ENCODE measurements around the gene VPS13D. TPM values are rescaled to one million over a fixed set of nuclear protein-coding genes. Genes with fewer than 3 reads are reported as not detected.

VPS13D gene
- total RNA-seq, 6 experiments from 2014 or later = 25.9 to 36.9 (median 30.8) TPM

GRCh38 chr1:12383001-12383400, 153.2 kb downstream of the VPS13D start:
- 100% methylated on average over 1 of the region's 1 CpG for WGBS (ENCODE audit: insufficient coverage, low coverage, low lambda C conversion rate, missing lambda C conversion rate)
- H3K27me3 ChIP-seq = no peaks in the 10 kb centered on the region
- H3K27ac ChIP-seq = no peak overlapping the region
- DNase-seq (no peak), ATAC-seq (no peak)
- peaks cover 3 to 22% (median 20%) of the 10 kb centered on the region in 4 donors for H3K36me3 ChIP-seq
- no peak overlapping the region for H3K4me3 ChIP-seq
- intact Hi-C loops (cut with DNase I) = no loop called here
- TF ChIP-seq POLR2A (IDR thresholded peaks at IDR 0.05) = no peak
- TF ChIP-seq, protein P1, sequence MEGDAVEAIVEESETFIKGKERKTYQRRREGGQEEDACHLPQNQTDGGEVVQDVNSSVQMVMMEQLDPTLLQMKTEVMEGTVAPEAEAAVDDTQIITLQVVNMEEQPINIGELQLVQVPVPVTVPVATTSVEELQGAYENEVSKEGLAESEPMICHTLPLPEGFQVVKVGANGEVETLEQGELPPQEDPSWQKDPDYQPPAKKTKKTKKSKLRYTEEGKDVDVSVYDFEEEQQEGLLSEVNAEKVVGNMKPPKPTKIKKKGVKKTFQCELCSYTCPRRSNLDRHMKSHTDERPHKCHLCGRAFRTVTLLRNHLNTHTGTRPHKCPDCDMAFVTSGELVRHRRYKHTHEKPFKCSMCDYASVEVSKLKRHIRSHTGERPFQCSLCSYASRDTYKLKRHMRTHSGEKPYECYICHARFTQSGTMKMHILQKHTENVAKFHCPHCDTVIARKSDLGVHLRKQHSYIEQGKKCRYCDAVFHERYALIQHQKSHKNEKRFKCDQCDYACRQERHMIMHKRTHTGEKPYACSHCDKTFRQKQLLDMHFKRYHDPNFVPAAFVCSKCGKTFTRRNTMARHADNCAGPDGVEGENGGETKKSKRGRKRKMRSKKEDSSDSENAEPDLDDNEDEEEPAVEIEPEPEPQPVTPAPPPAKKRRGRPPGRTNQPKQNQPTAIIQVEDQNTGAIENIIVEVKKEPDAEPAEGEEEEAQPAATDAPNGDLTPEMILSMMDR (IDR thresholded peaks at IDR 0.05) = no peak
- no peaks in the 10 kb centered on the region for H3K9me3 ChIP-seq
- H3K4me1 ChIP-seq = peaks cover 0 to 18% (median 9%) of the 10 kb centered on the region in 4 donors

DNA sequence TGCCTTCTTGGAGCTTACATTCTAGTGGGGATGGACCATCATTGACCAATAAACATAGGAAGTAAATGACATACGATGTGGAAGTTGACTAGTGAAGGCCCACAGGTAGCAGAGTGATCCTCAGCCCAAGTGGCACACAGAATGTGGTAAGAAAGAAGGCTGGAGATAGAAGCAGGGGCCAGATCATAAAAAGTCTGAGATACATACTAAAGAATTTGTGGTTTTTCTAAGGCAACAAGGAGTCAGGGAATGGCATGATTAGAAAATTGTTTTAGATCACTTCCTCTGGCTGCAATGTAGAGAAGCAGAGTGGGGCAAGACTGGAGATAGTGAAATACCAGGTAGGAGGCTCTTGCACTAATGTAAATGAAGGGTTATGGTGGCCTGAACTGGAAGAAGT, 154.0 kb downstream of the VPS13D start:
- WGBS (ENCODE audit: insufficient coverage, low coverage, low lambda C conversion rate, missing lambda C conversion rate) = 100% methylated on average over 1 of the region's 1 CpG
- no peak for ATAC-seq
- H3K36me3 ChIP-seq = peaks cover 0 to 23% (median 14%) of the 10 kb centered on the region in 4 donors

DNA sequence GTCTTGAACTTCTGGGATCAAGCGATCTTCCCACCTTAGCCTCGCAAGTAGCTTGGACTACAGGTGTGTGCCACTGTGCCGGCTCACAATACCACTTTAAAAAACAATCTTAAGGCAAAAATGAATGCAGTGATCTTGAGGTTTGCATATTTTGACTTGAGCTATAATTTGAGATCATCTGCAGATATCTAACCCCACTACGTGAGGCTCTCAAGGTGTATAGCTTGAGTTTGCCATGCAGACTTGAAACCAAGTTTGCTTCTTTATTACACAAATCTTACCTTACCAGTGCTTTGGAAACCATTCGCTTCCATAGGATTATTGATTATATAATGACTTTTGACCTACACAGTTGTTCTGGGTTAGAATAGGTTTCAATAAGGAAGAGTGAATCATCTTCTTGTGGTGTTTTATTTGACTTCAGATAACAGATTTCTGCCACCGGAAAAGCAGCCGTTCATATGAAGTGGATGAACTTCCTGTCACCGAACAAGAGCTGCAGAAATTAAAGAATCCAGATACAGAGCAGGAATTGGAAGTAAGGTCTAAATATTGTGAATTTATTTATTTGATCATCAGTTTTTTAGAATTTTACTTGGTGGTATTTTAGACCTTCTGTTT, 155.1 kb downstream of the VPS13D start:
- Histone ChIP-seq H3K27me3 (no peaks in the 10 kb centered on the region), H3K4me3 (no peak overlapping the region), H3K36me3 (peaks cover 0 to 25% (median 13%) of the 10 kb centered on the region in 4 donors), H3K4me1 (peaks cover 0 to 17% (median 8%) of the 10 kb centered on the region in 4 donors), H3K9me3 (no peaks in the 10 kb centered on the region), H3K27ac (no peak overlapping the region)
- 82% methylated on average over 8 of the region's 8 CpGs for WGBS (ENCODE audit: insufficient coverage, low coverage, low lambda C conversion rate, missing lambda C conversion rate)
- intact Hi-C loops (cut with DNase I) = no loop called here
- no peak for TF ChIP-seq POLR2A (IDR thresholded peaks at IDR 0.05)
- TF ChIP-seq, protein P1 (IDR thresholded peaks at IDR 0.05) = no peak
- no peak for DNase-seq
- no peak for ATAC-seq

More for the DNA sequence above, 154.0 kb downstream of the VPS13D start:
- peaks cover 0 to 18% (median 9%) of the 10 kb centered on the region in 4 donors for H3K4me1 ChIP-seq
- TF ChIP-seq POLR2A (IDR thresholded peaks at IDR 0.05) = no peak
- TF ChIP-seq, protein P1 (IDR thresholded peaks at IDR 0.05) = no peak
- no peaks in the 10 kb centered on the region for H3K9me3 ChIP-seq
- no peak for DNase-seq
- intact Hi-C loops (cut with DNase I) = no loop called here
- H3K4me3 ChIP-seq = no peak overlapping the region
- no peaks in the 10 kb centered on the region for H3K27me3 ChIP-seq
- H3K27ac ChIP-seq = no peak overlapping the region

DNA sequence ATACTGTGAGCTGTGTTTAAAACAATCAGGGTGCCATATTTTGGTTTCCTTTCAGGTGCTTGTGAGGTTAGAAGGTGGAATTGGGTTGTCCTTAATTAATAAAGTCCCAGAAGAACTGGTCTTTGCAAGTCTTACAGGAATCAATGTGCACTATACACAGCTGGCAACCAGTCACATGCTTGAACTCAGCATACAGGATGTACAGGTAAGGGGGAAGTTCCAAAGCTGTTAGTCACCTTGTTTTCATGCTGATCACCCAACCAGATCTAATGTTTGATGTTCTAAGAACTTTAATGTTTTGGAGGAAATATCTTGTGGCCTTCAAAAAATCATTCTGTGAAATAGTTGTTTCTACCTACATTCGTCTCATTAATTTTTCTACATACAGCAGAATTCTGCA, 156.3 kb downstream of the VPS13D start:
- DNase-seq = no peak
- peak in 1 of 4 donors; percentile 13 for ATAC-seq
- no peak overlapping the region for H3K27ac ChIP-seq

More for the DNA sequence above, 156.3 kb downstream of the VPS13D start:
- peaks cover 0 to 6% (median 3%) of the 10 kb centered on the region in 4 donors for H3K4me1 ChIP-seq
- H3K4me3 ChIP-seq = no peak overlapping the region
- intact Hi-C loops (cut with DNase I) = no loop called here
- 91% methylated on average over 1 of the region's 1 CpG for WGBS (ENCODE audit: insufficient coverage, low coverage, low lambda C conversion rate, missing lambda C conversion rate)
- peaks cover 0 to 25% (median 13%) of the 10 kb centered on the region in 4 donors for H3K36me3 ChIP-seq
- H3K9me3 ChIP-seq = no peaks in the 10 kb centered on the region
- no peaks in the 10 kb centered on the region for H3K27me3 ChIP-seq
- TF ChIP-seq POLR2A (IDR thresholded peaks at IDR 0.05) = no peak
- TF ChIP-seq, protein P1 (IDR thresholded peaks at IDR 0.05) = no peak

Data from right lobe of liver (tissue), 6 donors.